Measurements from ENCODE around the gene CHCHD6.

Gene CHCHD6

DNA sequence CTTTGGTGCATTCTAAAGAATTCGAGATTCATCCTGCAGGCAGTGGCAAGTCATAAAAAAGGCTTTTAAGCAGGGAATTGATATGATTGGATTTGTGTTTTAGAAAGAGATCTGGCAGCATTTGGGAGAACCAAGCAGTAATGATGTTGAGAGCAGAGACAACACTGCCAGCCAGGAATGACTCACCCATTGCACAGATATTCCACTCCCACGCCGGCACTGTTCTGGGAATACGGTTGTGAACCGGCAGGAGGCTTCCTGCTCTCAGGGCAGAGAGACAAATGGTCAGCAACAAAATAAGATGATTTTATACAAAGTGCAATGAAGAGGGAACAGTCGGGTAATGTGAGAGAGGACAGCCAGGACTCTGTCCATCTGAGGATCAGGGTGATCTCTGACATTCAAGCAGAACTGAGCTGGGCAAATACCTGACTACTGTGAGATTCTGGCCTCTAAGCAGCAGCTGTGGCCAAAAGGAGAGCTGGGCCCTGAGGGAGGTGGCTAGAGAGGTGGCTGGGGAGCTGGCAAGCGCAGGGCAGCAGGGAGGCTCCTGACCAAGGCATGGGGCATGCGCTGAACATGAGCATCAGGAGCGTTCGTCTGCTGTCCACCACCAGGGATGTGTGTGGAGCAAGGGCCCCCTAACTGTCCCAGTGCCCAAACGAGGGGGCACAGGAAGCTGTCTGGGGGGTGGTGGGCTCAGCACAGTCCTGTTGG is 222.8 kb downstream of the CHCHD6 start:
- DNase-seq, result no peak

DNA sequence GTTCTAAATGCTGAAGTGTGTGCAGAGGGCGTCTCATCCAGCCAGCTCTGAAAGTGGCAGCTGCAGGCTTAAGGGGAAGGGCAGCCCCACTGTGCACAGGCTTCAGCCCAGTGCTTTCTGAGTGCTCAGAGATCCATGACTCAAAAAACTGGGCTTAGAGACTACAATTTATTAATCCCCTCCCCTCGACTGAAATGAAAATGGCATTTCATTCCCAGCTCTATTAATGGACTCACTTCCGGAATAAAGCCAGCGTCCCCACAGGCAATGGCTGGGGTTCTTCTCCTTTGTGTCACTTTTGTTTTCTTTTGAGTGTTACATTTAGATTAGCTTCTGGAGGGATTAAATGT is 223.3 kb downstream of the CHCHD6 start:
- DNase-seq, result no peak

DNA sequence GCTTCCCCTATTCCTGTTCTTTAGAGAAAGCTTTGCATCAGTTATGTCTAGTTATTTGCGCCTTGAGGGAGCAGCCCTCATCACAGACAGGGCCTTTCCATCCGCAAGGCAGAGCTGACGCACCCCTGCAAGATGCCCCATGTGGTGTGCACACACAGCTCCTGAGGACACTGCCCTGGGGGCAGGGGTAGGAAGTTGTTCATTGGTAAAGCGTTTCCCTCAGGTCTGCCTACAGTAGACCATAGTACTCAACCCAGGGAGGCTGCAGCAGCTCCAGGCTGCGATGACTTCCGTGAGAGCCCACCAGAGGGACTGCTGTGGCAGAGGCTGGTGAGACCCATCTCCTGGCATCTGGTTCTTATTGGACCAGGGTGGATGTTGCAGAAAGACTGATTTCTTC is 223.8 kb downstream of the CHCHD6 start:
- no peak for DNase-seq

DNA sequence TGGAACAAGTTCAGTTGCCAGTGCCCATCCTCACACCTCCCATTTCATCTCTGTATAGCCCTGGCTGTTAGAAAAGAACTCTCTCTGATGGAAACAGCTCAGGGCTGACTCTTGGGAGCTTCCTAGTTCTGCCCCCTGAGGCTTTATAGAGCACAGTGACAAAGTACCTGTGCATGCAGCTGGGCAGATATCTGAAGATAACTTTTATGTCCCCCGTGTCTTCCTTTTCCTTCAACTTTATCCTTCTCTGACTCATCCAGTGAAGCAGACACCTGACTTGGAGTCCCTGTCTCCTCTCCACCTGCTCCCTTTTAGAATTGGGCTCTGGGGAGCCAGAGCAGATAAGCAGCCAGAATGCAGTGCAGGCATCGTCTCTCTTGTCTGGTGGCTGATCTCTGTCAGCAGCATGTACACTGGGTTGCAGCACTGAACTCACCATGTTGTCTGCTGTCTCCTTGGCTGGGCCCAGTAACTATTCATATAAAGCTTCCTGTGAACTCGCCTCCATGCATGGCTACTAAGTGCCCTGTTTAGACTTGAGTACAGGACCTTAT is 225.0 kb downstream of the CHCHD6 start:
- no peak for DNase-seq

DNA sequence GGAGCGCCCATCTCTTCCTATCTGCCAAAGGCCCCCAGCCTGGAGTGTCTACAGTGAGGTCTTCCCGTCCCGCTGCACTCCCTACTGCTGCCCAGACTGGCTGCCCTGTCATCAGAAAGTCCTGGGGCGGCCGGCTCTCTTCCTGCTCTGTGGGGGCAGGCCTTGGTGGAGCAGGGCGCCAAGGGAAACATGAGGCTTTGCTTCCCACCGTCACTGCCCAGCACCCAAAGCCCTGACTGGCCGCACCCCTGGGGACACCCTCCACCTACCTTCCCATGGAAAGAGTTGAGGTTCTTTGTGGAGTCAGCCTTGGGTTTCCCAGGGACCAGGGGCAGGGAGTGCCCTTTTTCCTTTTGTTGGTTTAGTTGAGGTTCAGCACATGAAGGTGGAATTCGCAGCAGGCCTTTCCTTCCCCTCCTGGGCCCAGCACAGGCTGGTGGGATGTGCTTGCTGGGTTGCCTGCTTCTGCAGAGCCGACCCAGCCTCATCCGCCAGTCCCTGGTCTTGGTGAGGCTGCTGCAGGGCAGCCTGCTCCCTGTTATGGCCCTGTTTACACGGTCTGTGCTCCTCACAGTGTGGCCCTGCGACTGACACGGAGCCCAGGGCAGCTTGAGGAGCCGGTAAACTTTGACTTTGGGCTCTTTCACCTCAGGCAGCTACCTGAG is 227.0 kb downstream of the CHCHD6 start:
- no peak for DNase-seq

DNA sequence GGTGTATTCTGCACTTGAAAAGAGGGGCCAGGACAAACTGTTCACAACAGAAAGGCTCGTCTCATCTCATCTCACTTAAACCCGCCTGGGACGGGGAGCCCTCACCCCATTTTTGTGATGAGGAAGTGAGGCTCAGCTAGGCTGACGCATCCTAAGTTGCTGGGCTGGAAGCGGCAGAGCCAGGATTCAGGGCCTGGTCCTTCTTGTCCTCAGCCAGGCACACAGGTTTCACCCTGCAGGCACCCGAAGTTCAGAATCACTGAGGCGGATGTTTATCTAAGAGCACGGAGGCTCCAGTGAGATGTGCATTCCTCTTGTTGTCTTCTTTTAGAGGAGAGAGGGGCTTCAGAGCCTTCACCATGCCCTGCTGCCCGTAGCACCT is 227.8 kb downstream of the CHCHD6 start:
- DNase-seq, result no peak

DNA sequence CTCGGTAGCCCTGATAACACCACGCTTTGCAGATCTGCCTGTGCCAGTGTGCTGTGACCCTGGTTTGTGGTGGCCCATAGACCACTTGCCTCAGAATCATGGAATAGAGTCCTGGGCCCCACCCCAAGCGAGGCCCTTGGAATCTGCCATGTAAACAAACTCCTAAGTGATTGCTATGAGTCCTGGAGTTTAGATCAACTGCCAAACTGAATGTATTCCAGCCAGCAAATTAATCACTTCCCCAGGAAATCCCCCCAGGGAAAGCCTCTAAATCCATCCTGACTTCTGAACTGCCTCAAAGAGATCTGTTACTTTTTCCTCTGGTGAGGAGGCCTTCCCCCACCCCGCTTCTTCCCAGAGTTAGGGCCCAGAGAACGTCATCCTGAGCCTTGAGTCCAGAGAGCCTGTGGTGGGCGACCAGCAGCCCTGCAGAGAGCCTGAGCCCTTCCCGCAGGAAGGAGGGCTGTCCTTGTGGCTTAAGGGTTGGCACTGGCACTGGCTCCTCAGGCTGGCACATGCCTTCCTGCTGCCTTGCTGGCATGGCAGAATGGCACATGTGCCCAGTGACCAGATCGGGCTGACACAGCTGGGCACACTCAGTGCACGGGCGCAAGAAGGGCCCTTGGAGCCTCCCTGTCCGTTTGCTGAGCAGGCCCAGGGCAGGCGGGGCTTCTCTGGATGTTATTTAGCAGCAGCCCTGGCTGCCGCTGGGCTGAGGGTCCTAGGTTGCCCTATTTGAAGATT is 228.3 kb downstream of the CHCHD6 start:
- DNase-seq, result no peak

DNA sequence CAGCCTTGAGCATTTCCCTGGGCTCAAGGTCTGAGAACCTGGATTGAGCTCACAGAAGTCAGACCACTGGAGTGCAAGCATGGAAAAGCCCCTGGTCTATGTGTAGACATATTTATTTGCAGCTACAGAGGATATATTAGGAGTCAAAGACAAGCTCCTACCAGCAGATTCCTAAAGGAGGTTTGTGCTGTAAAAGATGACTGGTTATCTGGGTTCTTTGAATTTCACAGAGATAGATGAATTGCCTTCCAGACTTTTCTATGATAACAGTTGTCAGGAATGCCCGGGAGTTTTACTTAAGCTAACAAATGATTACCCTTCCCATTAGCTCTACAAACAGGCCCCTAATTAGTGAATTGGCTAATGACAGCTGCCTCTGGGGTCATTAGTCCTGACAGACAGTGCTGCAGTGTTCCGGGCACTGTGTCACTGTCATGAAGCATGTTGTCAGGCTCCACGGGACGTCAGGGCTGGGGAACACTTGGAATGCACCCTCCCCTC is 230.0 kb downstream of the CHCHD6 start:
- DNase-seq, result no peak

DNA sequence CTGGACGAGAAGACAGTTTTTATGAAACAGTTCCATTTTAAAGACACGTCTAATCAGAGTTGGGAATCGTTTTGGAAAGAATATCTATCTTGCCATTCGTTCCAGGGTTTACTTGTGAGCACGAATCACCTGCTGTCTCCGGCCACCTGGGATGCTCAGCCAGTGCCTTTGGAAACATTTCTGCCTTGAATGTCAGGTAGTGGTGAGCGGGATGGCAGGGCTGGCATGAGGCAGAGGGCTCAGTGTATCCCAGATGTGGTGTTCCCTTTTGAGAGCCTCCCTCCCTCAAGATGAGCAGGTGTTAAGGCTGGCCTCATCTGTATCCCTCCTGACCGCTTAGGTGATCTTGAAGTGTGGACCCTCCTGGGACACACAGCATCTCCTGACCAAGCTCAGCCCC is 231.0 kb downstream of the CHCHD6 start:
- no peak for DNase-seq

DNA sequence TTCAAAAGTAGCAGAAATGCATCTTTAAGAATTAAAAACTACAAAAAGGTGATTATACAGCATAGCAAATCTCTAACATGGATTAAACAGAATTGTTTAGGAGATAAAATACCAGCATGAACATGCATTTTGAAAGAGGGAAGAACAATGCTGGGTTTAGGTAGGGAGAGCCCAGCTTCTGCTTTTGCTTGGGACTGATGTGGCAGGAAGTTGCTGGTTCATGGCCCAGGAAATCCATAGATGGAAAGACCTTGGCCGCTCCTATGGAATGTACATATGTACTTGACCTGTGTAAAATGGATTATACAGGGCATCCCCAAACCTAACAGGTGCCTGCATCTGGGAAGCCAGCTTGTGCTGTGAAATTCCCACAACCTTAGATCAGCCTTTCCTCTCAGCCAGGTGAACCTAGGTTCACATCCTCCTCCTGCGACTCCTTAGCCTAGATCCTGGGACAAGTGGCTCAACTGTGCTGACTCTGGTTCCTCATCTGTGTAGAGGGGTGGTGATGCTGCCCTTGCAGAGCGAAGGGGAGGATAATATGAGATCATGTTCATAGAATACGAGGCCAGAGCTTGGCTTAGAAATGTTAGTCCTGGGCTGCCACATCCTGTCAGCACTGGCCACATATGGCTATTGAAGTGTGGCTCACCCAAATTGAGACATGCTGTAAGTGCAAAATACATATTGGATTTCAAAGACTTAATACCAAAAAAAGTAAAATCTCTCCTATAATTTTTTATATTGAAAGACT is 231.9 kb downstream of the CHCHD6 start:
- DNase-seq, result no peak

DNA sequence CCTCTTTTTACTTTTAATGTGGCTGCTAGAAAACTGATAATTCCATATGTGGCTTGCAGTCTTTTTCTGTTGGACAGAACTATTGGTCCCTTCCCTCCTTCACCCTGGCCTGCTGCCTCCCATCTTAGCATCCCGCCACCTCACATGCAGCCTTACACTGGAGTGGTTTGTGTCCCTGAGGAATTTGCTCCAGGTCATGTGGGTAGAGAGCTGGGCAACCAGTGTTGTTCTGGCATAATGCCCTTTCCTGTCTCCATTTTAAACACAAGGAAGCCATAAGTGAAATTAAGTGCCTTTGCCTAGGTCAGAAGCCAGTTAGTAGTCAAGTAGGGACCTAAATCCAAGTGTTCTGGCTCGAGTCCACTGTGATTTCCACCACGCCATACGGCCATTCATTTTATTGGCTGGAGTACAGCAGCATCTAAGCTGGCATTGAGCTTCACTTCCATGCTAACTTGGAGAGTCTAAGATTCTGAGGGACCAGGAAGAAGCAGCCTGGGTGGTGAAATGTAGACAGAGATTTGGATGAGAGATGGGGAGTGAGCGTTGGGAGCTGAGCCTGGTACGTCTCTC is 232.9 kb downstream of the CHCHD6 start:
- no peak for DNase-seq

DNA sequence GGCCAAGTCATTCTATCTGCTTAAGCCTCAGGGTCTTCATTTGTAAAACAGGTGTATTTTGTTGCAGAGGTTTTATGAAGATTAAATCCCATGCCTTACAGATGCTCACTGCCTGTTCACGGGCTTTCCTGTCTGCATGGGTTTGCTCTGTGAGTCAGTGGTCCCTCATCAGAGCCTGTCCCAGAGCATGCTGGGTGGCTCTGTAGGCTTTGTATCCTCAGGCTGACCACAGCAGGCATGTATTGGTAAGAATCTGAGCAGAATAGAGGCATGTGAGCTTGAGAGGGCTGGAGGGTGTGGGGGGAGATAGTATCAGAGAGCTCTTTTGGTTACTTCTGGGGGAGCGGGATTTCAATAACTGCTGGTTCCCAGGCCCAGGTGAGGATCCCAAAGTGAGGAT is 233.5 kb downstream of the CHCHD6 start:
- DNase-seq, result no peak

DNA sequence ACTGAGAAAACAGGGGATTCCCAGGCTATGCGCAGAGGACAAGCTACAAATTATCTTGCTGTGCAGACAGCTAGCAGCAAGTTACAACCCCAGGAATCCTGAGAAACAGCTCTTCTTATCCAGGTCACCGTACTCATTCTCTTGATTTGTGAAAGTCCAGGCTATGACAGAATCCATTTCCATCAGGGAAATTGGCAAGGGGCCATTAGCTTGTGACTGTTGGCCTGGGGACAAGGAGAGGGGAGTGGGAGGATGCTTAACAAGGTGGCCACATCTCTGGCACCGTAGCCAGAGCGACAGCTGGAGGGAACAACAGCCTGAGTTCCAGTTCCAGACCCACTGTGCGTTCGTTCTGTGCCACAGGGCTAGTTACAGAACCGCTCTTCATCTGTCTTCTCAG is 233.9 kb downstream of the CHCHD6 start:
- DNase-seq, result no peak

DNA sequence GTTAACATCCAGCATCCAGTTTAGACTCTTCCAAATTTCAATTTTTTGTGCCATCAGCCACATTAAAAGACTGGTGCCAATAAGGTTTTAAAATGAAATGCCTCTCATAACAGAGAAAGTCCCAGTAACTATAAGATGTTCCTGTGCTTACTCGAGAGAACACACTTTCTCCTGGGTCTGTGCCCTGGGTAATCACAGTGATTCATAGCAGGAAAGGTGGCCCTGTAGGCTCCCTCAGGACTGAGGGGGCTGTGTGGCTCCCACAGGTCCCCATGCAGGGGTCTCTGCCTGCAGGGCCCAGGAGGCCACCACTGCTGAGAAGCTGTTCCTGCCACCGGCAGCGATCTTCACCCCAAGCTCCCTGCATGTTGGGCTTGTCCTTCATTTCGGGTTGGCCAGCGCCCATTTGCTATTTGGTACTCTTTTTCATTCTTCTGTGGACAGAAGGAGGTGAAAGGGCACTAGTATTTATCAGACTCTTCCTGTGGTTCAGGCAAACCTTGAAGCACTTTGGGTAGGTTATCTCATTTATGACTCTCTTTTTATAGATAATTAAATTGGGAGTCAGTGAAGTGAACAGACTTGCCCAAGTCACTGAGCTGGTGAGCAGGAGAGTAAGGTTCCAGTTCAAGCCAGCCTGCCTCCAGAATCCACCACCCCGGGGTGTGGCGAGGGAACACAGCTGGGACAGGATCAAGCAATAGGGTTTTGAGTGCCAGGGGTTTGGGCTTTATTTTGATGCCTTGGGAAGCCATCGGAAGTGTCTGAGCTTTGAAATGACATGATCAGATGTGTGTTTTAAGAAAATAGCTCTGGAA is 234.7 kb downstream of the CHCHD6 start:
- no peak for DNase-seq

DNA sequence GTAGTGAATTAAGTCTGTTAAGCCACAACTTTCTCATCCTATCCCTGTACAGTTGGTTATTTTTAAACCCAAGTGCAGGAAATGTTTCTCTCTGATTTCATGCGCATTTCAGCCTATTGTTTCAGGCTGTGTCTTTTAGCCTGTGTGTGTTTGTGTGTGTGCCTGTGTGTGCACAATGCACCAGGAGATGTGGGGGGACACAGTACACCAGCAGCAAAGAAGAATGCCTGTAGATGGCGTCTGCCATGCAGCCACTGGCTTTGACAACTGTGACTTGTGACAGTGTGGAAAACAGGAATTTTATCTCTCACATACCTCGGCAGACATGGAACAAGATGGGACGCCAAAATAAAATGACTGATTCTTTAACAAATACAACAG is 235.3 kb downstream of the CHCHD6 start:
- DNase-seq, result no peak

DNA sequence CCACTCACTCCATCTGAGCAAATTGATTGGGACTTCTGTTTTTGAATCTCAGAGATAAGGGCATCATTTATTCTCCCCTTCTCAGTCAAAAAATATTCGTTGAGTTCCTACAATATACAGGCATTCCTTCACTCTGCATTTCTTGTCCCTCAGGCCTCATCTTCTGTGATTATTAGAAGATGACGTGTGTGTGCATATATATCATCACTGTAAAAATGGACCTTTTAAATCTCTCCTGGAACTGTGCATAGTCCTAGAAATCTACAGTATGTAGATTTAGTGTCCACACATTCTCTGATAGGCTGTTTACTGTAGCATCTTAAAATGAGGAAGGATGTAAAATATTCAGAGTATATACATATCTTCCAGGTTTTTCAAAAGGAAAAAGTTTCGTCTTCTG is 235.7 kb downstream of the CHCHD6 start:
- no peak for DNase-seq

DNA sequence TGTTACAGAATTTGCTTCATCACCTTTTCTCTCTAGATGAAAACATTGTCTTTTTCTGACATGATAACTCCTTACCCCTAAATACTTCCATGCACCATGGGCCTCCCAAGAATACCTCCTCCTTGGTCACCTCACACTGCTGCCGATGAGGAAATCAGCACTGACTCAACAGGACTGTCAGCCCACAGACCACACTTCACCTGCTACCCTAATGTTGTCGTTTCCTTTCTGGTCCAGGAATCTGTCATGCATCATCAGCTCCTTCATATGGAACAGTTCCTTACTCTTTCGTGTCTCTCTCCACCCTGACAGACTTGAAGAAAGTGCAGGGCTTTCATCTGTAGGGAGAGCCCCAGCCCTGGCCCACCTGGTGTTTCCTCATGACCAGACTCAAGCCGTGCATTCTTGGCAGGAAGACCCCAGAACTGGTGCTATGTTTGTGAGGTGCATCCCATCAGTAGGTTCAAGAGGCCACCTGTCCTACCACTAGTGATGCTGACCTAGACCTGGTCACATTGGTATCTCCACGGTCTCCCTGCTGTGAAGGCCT is 237.8 kb downstream of the CHCHD6 start:
- DNase-seq, result no peak

DNA sequence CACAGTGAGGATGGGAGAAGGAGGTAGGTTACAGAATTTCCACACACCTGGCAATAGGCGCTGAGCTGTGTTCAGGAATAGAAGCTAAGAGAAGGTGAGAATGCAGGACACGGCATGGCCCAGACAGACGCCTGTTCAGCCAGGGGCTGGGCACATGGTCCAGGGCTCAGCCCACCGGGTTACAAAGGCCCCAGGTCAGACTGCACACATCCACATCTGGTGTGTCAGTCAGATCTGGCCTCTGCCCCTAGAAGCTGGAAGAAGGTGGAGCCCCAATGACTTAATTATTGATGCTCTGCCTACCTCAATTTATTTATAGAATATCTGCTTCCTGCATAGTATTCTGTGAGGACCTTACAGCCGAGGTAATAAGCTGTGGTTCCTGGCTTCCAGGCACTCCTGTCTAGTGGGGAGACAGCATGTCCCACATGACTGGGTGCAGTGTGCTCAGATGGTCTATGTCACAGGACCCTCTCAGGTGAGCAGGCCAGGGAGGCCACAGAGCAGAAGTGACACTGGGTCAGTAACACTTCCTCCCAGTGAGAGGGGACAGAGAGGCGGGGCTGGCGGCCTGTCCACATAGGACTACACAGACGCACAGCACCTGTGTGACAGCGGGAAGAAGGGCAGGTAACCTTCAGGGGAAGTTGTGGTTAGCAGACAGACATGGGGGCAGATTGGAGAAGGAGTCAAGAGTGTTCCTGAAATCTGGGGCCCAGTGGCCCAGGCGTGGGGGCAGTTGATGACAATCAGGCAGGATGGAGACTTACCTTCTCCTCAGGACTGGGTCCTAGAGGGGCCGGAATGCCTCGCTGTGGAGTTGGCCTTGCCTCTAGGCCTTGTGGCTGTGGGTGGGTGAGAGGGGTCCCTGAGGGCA is 240.3 kb downstream of the CHCHD6 start:
- DNase-seq, result no peak

DNA sequence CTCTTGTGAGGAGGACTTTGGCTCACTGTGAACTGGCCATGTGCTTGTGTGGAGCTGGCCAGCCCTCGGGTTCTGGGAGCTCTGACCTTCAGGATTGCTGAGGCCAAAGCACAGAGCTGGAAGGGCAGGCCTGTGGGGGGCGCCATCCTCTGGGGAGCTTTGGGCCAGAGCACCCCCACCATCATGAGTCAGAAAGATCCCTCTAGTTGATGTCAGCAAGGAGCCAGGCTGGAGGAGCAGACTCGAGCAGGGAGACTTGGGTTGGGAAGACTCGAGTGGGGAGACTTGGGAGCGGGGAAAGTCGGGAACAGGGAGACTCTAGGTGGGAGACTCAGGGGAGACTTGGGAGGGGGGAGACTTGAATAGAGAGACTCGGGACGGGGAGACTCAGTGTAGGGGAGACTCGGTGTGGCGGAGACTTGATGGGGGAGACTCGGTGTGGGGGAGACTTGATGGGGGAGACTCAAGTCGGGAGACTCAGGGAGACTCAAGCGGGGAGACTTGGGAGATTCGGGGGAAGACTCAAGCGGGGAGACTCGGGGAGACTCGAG is 241.2 kb downstream of the CHCHD6 start:
- no peak for DNase-seq

DNA sequence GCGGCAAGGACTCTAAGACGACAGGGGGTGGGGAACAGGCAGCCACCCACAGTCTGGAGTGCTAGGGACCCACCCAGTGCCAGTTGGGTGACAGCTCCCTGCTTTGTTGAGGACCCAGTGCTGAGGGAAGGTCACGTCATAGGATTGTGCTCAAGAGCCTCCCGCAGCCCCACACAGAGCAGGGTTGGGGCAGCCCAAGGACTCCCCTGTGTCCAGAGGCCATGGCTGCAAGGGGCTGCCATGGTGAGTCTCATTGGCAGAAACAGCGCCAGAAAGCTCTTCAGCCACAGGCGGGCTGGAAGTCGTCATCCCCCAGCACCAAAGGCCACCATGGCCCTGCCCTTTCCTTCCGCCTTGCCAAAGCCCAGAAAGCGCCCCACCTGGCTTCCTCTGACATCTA is 241.9 kb downstream of the CHCHD6 start:
- no peak for DNase-seq
